ENCODE results near the gene JPT1.

DNA sequence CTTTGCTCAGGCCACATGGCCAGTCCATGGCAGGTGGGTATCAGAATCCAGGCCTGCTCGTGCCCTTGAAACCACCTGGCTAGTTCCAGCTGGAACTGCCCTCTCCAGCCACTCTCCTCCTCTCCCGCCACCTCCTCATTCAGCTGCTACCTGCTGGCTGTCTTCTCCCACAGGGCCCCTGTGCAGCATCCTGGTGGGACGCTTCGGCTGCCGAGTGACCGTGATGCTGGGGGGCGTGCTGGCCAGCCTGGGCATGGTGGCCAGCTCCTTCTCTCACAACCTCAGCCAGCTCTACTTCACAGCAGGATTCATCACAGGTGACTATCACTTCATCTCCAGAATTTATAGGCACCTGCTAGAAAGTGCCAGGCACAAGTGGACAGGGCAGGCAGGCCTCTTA lies 56.4 kb downstream of the JPT1 start:
- TF ChIP-seq, protein P1, sequence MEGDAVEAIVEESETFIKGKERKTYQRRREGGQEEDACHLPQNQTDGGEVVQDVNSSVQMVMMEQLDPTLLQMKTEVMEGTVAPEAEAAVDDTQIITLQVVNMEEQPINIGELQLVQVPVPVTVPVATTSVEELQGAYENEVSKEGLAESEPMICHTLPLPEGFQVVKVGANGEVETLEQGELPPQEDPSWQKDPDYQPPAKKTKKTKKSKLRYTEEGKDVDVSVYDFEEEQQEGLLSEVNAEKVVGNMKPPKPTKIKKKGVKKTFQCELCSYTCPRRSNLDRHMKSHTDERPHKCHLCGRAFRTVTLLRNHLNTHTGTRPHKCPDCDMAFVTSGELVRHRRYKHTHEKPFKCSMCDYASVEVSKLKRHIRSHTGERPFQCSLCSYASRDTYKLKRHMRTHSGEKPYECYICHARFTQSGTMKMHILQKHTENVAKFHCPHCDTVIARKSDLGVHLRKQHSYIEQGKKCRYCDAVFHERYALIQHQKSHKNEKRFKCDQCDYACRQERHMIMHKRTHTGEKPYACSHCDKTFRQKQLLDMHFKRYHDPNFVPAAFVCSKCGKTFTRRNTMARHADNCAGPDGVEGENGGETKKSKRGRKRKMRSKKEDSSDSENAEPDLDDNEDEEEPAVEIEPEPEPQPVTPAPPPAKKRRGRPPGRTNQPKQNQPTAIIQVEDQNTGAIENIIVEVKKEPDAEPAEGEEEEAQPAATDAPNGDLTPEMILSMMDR (tag by site-specific recombination; IDR thresholded peaks at IDR 0.05) = no peak
- TF ChIP-seq ZBTB8A (tag by site-specific recombination; IDR thresholded peaks at IDR 0.05) (no peak), ZNF114 (tag by site-specific recombination; IDR thresholded peaks at IDR 0.05) (no peak), ZNF302 (tag by site-specific recombination; IDR thresholded peaks at IDR 0.05; ENCODE audit: low read depth) (no peak), ZNF274 (IDR thresholded peaks at IDR 0.05; ENCODE audit: low read length) (no peak), ZNF274 (tag by site-specific recombination; IDR thresholded peaks at IDR 0.05; ENCODE audit: borderline replicate concordance) (no peak), ZNF658 (tag by site-specific recombination; IDR thresholded peaks at IDR 0.05) (no peak), ZXDB (tag by site-specific recombination; IDR thresholded peaks at IDR 0.05) (no peak), ZNF350 (tag by site-specific recombination; IDR thresholded peaks at IDR 0.05) (no peak), ZNF549 (tag by site-specific recombination; IDR thresholded peaks at IDR 0.05) (no peak), KLF9 (tag by site-specific recombination; IDR thresholded peaks at IDR 0.05; ENCODE audit: low read depth) (no peak), SALL2 (tag by site-specific recombination; IDR thresholded peaks at IDR 0.05; ENCODE audit: borderline replicate concordance) (no peak)
- TF ChIP-seq, protein P2, sequence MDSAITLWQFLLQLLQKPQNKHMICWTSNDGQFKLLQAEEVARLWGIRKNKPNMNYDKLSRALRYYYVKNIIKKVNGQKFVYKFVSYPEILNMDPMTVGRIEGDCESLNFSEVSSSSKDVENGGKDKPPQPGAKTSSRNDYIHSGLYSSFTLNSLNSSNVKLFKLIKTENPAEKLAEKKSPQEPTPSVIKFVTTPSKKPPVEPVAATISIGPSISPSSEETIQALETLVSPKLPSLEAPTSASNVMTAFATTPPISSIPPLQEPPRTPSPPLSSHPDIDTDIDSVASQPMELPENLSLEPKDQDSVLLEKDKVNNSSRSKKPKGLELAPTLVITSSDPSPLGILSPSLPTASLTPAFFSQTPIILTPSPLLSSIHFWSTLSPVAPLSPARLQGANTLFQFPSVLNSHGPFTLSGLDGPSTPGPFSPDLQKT (IDR thresholded peaks at IDR 0.05; ENCODE audit: borderline replicate concordance, low read depth, low read length) = no peak
- TF ChIP-seq, protein P3, sequence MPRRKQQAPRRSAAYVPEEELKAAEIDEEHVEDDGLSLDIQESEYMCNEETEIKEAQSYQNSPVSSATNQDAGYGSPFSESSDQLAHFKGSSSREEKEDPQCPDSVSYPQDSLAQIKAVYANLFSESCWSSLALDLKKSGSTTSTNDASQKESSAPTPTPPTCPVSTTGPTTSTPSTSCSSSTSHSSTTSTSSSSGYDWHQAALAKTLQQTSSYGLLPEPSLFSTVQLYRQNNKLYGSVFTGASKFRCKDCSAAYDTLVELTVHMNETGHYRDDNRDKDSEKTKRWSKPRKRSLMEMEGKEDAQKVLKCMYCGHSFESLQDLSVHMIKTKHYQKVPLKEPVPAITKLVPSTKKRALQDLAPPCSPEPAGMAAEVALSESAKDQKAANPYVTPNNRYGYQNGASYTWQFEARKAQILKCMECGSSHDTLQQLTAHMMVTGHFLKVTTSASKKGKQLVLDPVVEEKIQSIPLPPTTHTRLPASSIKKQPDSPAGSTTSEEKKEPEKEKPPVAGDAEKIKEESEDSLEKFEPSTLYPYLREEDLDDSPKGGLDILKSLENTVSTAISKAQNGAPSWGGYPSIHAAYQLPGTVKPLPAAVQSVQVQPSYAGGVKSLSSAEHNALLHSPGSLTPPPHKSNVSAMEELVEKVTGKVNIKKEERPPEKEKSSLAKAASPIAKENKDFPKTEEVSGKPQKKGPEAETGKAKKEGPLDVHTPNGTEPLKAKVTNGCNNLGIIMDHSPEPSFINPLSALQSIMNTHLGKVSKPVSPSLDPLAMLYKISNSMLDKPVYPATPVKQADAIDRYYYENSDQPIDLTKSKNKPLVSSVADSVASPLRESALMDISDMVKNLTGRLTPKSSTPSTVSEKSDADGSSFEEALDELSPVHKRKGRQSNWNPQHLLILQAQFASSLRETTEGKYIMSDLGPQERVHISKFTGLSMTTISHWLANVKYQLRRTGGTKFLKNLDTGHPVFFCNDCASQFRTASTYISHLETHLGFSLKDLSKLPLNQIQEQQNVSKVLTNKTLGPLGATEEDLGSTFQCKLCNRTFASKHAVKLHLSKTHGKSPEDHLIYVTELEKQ (tag by site-specific recombination; IDR thresholded peaks at IDR 0.05; ENCODE audit: borderline replicate concordance) = no peak

All from HEK293 (cell line).